GM23338 (cell line): ENCODE data around the gene CTXN3. TPM values are rescaled to one million over a fixed set of nuclear protein-coding genes. Genes with fewer than 3 reads are reported as not detected.

Experiments used
- ATAC-seq: fragments of 200-7000 bp; cut with Tn5 transposase; 3 replicates; pipeline ENCODE4 v1.9.1; 2020
- DNase-seq: peaks from one replicate; pipeline ENCODE4 v3.0.0-alpha.2; 2015; ENCODE audit warnings: low spot score
- H2AFZ ChIP-seq: fragments of 200-600 bp; sonication (generic); 2 replicates; pipeline ENCODE4 v1.8.0; 2016; ENCODE audit warnings: antibody characterized with exemption, mild to moderate bottlenecking, moderate library complexity
- H3F3A ChIP-seq: fragments of 200-600 bp; sonication (generic); replicated peaks from 2 replicates; pipeline ENCODE4 v1.8.0; 2017; ENCODE audit warnings: antibody characterized with exemption, mixed run types, low read depth
- H3K27ac ChIP-seq: fragments of 200-600 bp; sonication (generic); 2 replicates; pipeline ENCODE4 v1.6.1; 2016; ENCODE audit warnings: low read depth
- H3K27me3 ChIP-seq: fragments of 200-600 bp; sonication (generic); 2 replicates; pipeline ENCODE4 v1.8.0; 2016; ENCODE audit warnings: mild to moderate bottlenecking, mixed run types, moderate library complexity; ENCODE audit not compliant: insufficient read depth
- H3K36me3 ChIP-seq: fragments of 200-600 bp; sonication (generic); 2 replicates; pipeline ENCODE4 v1.8.0; 2016; ENCODE audit warnings: mild to moderate bottlenecking; ENCODE audit not compliant: insufficient read depth
- H3K4me1 ChIP-seq: fragments of 200-600 bp; sonication (generic); 2 replicates; pipeline ENCODE4 v1.8.0; 2016; ENCODE audit warnings: mild to moderate bottlenecking, moderate library complexity; ENCODE audit not compliant: insufficient read depth
- H3K4me2 ChIP-seq: fragments of 200-600 bp; sonication (generic); 2 replicates; pipeline ENCODE4 v1.7.1; 2017; ENCODE audit warnings: mixed run types
- H3K4me3 ChIP-seq: fragments of 200-600 bp; sonication (generic); 2 replicates; pipeline ENCODE4 v1.6.1; 2016; ENCODE audit warnings: mixed run types
- H3K79me2 ChIP-seq: fragments of 200-600 bp; sonication (generic); replicated peaks from 2 replicates; pipeline ENCODE4 v1.8.0; 2017; ENCODE audit warnings: mild to moderate bottlenecking; ENCODE audit not compliant: insufficient read depth
- H3K9me2 ChIP-seq: fragments of 200-600 bp; sonication (generic); 2 replicates; pipeline ENCODE4 v1.8.0; 2017; ENCODE audit not compliant: insufficient read depth
- H4K20me1 ChIP-seq: fragments of 200-600 bp; sonication (generic); replicated peaks from 2 replicates; pipeline ENCODE4 v1.8.0; 2017; ENCODE audit warnings: mild to moderate bottlenecking; ENCODE audit not compliant: insufficient read depth
- H3K27ac Mint-ChIP-seq: 2 replicates; pipeline ENCODE4 v1.8.0; 2020; ENCODE audit warnings: inconsistent platforms, mild to moderate bottlenecking, moderate library complexity, mixed read lengths
- H3K27me3 Mint-ChIP-seq: 3 replicates; pipeline ENCODE4 v1.8.0; 2022; ENCODE audit warnings: low read depth, mild to moderate bottlenecking, moderate library complexity, mixed read lengths, inconsistent platforms; ENCODE audit not compliant: insufficient read depth, poor library complexity
- H3K36me3 Mint-ChIP-seq: 3 replicates; pipeline ENCODE4 v1.8.0; 2021; ENCODE audit warnings: low read depth, mild to moderate bottlenecking, inconsistent platforms, moderate library complexity, mixed read lengths
- H3K4me1 Mint-ChIP-seq: 3 replicates; pipeline ENCODE4 v1.8.0; 2020; ENCODE audit warnings: mild to moderate bottlenecking, inconsistent platforms, mixed read lengths
- H3K4me3 Mint-ChIP-seq: 3 replicates; pipeline ENCODE4 v1.8.0; 2021; ENCODE audit warnings: moderate library complexity, mild to moderate bottlenecking, inconsistent platforms, mixed read lengths
- H3K9me3 Mint-ChIP-seq: 3 replicates; pipeline ENCODE4 v1.8.0; 2020; ENCODE audit warnings: moderate library complexity, mild to moderate bottlenecking, inconsistent platforms, mixed read lengths
- EZH2 ChIP-seq: fragments of 200-600 bp; sonication (generic); IDR thresholded peaks from one replicate; pipeline ENCODE4 v1.8.0; 2017; ENCODE audit warnings: antibody characterized with exemption, mild to moderate bottlenecking, low read depth; ENCODE audit not compliant: unreplicated experiment
- EZH2phosphoT487 ChIP-seq: fragments of 200-600 bp; sonication (generic); IDR thresholded peaks from one replicate; pipeline ENCODE4 v1.8.1; 2018; ENCODE audit warnings: antibody characterized with exemption; ENCODE audit not compliant: unreplicated experiment
- JUNB ChIP-seq: IDR thresholded peaks from one replicate; pipeline ENCODE4 v1.6.1; 2016; ENCODE audit warnings: antibody characterized with exemption; ENCODE audit not compliant: unreplicated experiment
- NANOG ChIP-seq: IDR thresholded peaks from 2 replicates; pipeline ENCODE4 v1.6.1; 2016; ENCODE audit warnings: antibody characterized with exemption, borderline replicate concordance
- POLR2AphosphoS5 ChIP-seq: IDR thresholded peaks from 2 replicates; pipeline ENCODE4 v1.6.1; 2016; ENCODE audit warnings: antibody characterized with exemption, low read depth
- ZNF114 ChIP-seq: fragments of 250-450 bp; sonication (Bioruptor Pico); IDR thresholded peaks from 2 replicates; pipeline ENCODE4 v1.5.0; 2020; ENCODE audit warnings: mild to moderate bottlenecking, moderate library complexity
- polyA plus RNA-seq: library from polyadenylated mRNA; unstranded; fragments of >200 nt; fragmentation: Nextera tagmentation; extraction: Ambion mirVana; gene quantifications from 2 replicates; pipeline ENCODE4 v1.2.1, GENCODE V29; 2016
- total RNA-seq: library from RNA; depleted of rRNA; stranded (reverse); fragments of >200 nt; shearing (Covaris generic); gene quantifications from 2 replicates; pipeline ENCODE4 v1.2.3, GENCODE V29; 2014
- TF ChIP-seq, protein P1 (sequence below): fragments of 250-450 bp; sonication (Bioruptor Pico); IDR thresholded peaks from 2 replicates; pipeline ENCODE4 v1.5.0; 2020; ENCODE audit warnings: mild to moderate bottlenecking, moderate library complexity
- TF ChIP-seq, protein P2 (sequence below): IDR thresholded peaks from one replicate; pipeline ENCODE4 v1.6.1; 2018; ENCODE audit warnings: antibody characterized with exemption; ENCODE audit not compliant: unreplicated experiment
- TF ChIP-seq, protein P3 (sequence below), 2 experiments: fragments of 200-600 bp in 1 of 2; sonication (generic) in 1 of 2; conservative IDR thresholded peaks; 2 replicates each; pipeline versions ENCODE4 v1.5.1 to v1.6.1; 2016 to 2017; ENCODE audit warnings: antibody characterized with exemption in 2 of 2, low read depth in 2 of 2, mild to moderate bottlenecking in 2 of 2, moderate library complexity in 1 of 2
- TF ChIP-seq, protein P4 (sequence below): IDR thresholded peaks from 2 replicates; pipeline ENCODE4 v1.6.1; 2016; ENCODE audit warnings: antibody characterized with exemption

The CTXN3 gene
- total and polyA plus RNA-seq, 2 experiments from 2014 or later = not detected

DNA sequence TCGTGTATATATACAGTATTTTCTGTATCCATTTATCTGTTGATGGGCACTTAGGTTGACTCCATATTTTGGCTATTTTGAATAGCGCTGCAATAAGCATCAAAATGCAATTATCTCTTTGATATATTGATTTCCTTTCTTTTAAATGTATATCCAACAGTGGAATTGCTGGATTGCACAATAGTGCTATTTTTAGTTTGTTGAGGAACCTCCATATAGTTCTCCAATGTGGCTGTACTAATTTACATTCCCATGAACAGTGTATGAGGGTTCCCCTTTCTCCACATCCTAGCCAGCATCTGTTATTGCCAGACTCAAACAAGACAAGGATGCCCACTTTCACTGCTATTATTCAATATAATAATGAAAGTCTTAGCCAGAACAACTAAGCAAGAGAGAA is 9.1 kb upstream of the CTXN3 start:
- Histone ChIP-seq H3K27me3 (no peaks in the 10 kb centered on the region), H3K4me3 (no peak overlapping the region), H3K9me2 (no peaks in the 10 kb centered on the region), H3K79me2 (no peaks in the 10 kb centered on the region), H3K4me2 (no peak overlapping the region), H3K27ac (no peak overlapping the region), H2AFZ (no peak overlapping the region), H3K4me1 (no peaks in the 10 kb centered on the region), H3F3A (no peaks in the 10 kb centered on the region), H4K20me1 (no peaks in the 10 kb centered on the region), H3K36me3 (no peaks in the 10 kb centered on the region)
- DNase-seq (no peak), ATAC-seq (no peak)
- Mint-ChIP-seq H3K27ac (no peak overlapping the region), H3K4me1 (no peaks in the 10 kb centered on the region), H3K4me3 (no peak overlapping the region), H3K9me3 (no peaks in the 10 kb centered on the region), H3K27me3 (no peaks in the 10 kb centered on the region), H3K36me3 (no peaks in the 10 kb centered on the region)
- TF ChIP-seq JUNB (no peak), NANOG (no peak), POLR2AphosphoS5 (no peak), ZNF114 (CRISPR knock-in tag) (no peak), EZH2phosphoT487 (no peak), EZH2 (no peak)
- TF ChIP-seq, protein P1, sequence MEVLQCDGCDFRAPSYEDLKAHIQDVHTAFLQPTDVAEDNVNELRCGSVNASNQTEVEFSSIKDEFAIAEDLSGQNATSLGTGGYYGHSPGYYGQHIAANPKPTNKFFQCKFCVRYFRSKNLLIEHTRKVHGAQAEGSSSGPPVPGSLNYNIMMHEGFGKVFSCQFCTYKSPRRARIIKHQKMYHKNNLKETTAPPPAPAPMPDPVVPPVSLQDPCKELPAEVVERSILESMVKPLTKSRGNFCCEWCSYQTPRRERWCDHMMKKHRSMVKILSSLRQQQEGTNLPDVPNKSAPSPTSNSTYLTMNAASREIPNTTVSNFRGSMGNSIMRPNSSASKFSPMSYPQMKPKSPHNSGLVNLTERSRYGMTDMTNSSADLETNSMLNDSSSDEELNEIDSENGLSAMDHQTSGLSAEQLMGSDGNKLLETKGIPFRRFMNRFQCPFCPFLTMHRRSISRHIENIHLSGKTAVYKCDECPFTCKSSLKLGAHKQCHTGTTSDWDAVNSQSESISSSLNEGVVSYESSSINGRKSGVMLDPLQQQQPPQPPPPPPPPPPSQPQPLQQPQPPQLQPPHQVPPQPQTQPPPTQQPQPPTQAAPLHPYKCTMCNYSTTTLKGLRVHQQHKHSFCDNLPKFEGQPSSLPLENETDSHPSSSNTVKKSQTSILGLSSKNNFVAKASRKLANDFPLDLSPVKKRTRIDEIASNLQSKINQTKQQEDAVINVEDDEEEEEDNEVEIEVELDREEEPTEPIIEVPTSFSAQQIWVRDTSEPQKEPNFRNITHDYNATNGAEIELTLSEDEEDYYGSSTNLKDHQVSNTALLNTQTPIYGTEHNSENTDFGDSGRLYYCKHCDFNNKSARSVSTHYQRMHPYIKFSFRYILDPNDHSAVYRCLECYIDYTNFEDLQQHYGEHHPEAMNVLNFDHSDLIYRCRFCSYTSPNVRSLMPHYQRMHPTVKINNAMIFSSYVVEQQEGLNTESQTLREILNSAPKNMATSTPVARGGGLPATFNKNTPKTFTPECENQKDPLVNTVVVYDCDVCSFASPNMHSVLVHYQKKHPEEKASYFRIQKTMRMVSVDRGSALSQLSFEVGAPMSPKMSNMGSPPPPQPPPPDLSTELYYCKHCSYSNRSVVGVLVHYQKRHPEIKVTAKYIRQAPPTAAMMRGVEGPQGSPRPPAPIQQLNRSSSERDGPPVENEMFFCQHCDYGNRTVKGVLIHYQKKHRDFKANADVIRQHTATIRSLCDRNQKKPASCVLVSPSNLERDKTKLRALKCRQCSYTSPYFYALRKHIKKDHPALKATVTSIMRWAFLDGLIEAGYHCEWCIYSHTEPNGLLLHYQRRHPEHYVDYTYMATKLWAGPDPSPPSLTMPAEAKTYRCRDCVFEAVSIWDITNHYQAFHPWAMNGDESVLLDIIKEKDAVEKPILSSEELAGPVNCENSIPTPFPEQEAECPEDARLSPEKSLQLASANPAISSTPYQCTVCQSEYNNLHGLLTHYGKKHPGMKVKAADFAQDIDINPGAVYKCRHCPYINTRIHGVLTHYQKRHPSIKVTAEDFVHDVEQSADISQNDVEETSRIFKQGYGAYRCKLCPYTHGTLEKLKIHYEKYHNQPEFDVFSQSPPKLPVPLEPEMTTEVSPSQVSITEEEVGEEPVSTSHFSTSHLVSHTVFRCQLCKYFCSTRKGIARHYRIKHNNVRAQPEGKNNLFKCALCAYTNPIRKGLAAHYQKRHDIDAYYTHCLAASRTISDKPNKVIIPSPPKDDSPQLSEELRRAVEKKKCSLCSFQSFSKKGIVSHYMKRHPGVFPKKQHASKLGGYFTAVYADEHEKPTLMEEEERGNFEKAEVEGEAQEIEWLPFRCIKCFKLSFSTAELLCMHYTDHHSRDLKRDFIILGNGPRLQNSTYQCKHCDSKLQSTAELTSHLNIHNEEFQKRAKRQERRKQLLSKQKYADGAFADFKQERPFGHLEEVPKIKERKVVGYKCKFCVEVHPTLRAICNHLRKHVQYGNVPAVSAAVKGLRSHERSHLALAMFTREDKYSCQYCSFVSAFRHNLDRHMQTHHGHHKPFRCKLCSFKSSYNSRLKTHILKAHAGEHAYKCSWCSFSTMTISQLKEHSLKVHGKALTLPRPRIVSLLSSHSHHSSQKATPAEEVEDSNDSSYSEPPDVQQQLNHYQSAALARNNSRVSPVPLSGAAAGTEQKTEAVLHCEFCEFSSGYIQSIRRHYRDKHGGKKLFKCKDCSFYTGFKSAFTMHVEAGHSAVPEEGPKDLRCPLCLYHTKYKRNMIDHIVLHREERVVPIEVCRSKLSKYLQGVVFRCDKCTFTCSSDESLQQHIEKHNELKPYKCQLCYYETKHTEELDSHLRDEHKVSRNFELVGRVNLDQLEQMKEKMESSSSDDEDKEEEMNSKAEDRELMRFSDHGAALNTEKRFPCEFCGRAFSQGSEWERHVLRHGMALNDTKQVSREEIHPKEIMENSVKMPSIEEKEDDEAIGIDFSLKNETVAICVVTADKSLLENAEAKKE (CRISPR knock-in tag) = no peak
- TF ChIP-seq, protein P2, sequence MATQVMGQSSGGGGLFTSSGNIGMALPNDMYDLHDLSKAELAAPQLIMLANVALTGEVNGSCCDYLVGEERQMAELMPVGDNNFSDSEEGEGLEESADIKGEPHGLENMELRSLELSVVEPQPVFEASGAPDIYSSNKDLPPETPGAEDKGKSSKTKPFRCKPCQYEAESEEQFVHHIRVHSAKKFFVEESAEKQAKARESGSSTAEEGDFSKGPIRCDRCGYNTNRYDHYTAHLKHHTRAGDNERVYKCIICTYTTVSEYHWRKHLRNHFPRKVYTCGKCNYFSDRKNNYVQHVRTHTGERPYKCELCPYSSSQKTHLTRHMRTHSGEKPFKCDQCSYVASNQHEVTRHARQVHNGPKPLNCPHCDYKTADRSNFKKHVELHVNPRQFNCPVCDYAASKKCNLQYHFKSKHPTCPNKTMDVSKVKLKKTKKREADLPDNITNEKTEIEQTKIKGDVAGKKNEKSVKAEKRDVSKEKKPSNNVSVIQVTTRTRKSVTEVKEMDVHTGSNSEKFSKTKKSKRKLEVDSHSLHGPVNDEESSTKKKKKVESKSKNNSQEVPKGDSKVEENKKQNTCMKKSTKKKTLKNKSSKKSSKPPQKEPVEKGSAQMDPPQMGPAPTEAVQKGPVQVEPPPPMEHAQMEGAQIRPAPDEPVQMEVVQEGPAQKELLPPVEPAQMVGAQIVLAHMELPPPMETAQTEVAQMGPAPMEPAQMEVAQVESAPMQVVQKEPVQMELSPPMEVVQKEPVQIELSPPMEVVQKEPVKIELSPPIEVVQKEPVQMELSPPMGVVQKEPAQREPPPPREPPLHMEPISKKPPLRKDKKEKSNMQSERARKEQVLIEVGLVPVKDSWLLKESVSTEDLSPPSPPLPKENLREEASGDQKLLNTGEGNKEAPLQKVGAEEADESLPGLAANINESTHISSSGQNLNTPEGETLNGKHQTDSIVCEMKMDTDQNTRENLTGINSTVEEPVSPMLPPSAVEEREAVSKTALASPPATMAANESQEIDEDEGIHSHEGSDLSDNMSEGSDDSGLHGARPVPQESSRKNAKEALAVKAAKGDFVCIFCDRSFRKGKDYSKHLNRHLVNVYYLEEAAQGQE = no peak
- TF ChIP-seq, protein P3, sequence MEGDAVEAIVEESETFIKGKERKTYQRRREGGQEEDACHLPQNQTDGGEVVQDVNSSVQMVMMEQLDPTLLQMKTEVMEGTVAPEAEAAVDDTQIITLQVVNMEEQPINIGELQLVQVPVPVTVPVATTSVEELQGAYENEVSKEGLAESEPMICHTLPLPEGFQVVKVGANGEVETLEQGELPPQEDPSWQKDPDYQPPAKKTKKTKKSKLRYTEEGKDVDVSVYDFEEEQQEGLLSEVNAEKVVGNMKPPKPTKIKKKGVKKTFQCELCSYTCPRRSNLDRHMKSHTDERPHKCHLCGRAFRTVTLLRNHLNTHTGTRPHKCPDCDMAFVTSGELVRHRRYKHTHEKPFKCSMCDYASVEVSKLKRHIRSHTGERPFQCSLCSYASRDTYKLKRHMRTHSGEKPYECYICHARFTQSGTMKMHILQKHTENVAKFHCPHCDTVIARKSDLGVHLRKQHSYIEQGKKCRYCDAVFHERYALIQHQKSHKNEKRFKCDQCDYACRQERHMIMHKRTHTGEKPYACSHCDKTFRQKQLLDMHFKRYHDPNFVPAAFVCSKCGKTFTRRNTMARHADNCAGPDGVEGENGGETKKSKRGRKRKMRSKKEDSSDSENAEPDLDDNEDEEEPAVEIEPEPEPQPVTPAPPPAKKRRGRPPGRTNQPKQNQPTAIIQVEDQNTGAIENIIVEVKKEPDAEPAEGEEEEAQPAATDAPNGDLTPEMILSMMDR (conservative IDR thresholded peaks at IDR 0.05; ENCODE audit: low read depth in 2 of 2) = no peak
- TF ChIP-seq, protein P4, sequence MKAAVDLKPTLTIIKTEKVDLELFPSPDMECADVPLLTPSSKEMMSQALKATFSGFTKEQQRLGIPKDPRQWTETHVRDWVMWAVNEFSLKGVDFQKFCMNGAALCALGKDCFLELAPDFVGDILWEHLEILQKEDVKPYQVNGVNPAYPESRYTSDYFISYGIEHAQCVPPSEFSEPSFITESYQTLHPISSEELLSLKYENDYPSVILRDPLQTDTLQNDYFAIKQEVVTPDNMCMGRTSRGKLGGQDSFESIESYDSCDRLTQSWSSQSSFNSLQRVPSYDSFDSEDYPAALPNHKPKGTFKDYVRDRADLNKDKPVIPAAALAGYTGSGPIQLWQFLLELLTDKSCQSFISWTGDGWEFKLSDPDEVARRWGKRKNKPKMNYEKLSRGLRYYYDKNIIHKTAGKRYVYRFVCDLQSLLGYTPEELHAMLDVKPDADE = no peak
